Fibroblast of lung (primary cell): Measurements from ENCODE around the gene SDK1.

Source experiments
- CTCF ChIP-seq, 2 donors: IDR thresholded peaks in 1 of 2; conservative IDR thresholded peaks in 1 of 2; 1 replicate in 1 of 2; 2 replicates in 1 of 2; pipeline ENCODE4 v1.5.1; 2011 to 2012; ENCODE audit warnings: low read length in 2 of 2, control low read depth in 1 of 2, inconsistent platforms in 1 of 2, low read depth in 1 of 2, mild to moderate bottlenecking in 1 of 2
- EZH2 ChIP-seq: IDR thresholded peaks from 2 replicates; pipeline ENCODE4 v1.5.1; 2012; ENCODE audit warnings: low read length, control low read depth, mild to moderate bottlenecking; ENCODE audit errors: missing control alignments

GRCh38 chr7:3862774-3863173 is 561.7 kb downstream of the SDK1 start:
- no peak for TF ChIP-seq CTCF (conservative IDR thresholded peaks at IDR 0.05 in 1 of 2, IDR thresholded peaks at IDR 0.05 in 1 of 2; ENCODE audit: low read depth in 1 of 2, low read length in 2 of 2)
- TF ChIP-seq EZH2: no peak
